ENCODE measurements around the gene SLC6A1. TPM values are rescaled to one million over a fixed set of nuclear protein-coding genes. Genes with fewer than 3 reads are reported as not detected.

The SLC6A1 gene
- total and polyA plus RNA-seq, 2 of the 8 experiments (the other 6 are each of a cell fraction or from before 2014, with no cell fraction given), result 0.30 to 0.63 TPM

DNA sequence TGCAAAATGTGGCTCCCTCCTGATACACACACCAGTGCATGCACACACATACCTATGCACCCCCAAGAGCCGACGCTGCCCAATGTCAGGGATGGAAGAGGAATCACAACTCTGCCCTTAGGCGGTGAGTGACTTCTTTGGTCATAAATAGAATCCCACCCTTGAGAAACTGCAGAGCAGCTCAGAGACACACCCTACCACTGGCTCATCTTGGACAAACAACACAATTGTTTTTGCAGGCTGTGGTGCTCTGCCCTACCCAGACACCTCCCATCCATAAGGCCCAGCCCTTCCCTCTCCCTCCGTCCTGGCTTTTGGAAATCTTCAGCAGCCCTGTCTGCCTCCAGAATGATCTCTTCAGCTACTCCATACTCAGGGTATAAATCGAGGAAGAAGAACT, 87.9 kb downstream of the SLC6A1 start:
- 91% methylated on average over 5 of the region's 5 CpGs; no CpG with 5 or more reads in 1 of the 2 experiments for whole genome bisulfite sequencing, 2 experiments (ENCODE audit: extremely low coverage in 1 of 2, insufficient coverage in 1 of 2, insufficient read length in 1 of 2, insufficient replicate concordance in 2 of 2, low coverage in 1 of 2, low lambda C conversion rate in 2 of 2, missing lambda C conversion rate in 1 of 2)
- ChIA-PET CTCF (ENCODE audit: partially characterized antibody) (interaction anchor here (3.7 kb wide), 1 partner anchor 20 kb away, joined by 12 read pairs; no protein-coding TSS in a partner anchor), POLR2A (ENCODE audit: partially characterized antibody) (no interaction called here)
- H3K4me1 ChIP-seq (replicated peaks in 1 of 4; ENCODE audit: control insufficient read depth in 3 of 4, insufficient read depth in 4 of 4, low read length in 3 of 4), result peaks cover 0 to 3% (median 0%) of the 10 kb centered on the region in 4 experiments; a peak in 1 of 7 replicates
- H3K79me1 ChIP-seq (ENCODE audit: low read depth, low read length), result no peaks in the 10 kb centered on the region
- H3K56ac ChIP-seq (replicated peaks; ENCODE audit: insufficient read length, low read depth, low read length), result no peak overlapping the region
- no peak overlapping the region for H3K23ac ChIP-seq (ENCODE audit: insufficient read length)
- TF ChIP-seq EZH2 (IDR thresholded peaks at IDR 0.05; ENCODE audit: low read depth, low read length, severe bottlenecking) (no peak), KDM5A (IDR thresholded peaks at IDR 0.05; ENCODE audit: low read length) (no peak), CHD1 (IDR thresholded peaks at IDR 0.05; ENCODE audit: low read depth, low read length) (no peak), HDAC2 (IDR thresholded peaks at IDR 0.05; ENCODE audit: borderline replicate concordance in 1 of 2, low read depth in 2 of 2, low read length in 2 of 2) (no peak), ZNF274 (IDR thresholded peaks at IDR 0.05; ENCODE audit: borderline replicate concordance, extremely low read depth, low read length) (no peak), SRF (IDR thresholded peaks at IDR 0.05; ENCODE audit: low read depth, low read length) (no peak), CHD2 (IDR thresholded peaks at IDR 0.05; ENCODE audit: low read length) (no peak), TEAD4 (IDR thresholded peaks at IDR 0.05; ENCODE audit: low read depth, low read length) (no peak), KDM4A (IDR thresholded peaks at IDR 0.05; ENCODE audit: low read depth, low read length, severe bottlenecking) (no peak), YY1 (IDR thresholded peaks at IDR 0.05; ENCODE audit: low read depth, low read length) (no peak)
- TF ChIP-seq, protein P1, sequence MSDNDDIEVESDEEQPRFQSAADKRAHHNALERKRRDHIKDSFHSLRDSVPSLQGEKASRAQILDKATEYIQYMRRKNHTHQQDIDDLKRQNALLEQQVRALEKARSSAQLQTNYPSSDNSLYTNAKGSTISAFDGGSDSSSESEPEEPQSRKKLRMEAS (IDR thresholded peaks at IDR 0.05), result no peak
- TF ChIP-seq, protein P2, sequence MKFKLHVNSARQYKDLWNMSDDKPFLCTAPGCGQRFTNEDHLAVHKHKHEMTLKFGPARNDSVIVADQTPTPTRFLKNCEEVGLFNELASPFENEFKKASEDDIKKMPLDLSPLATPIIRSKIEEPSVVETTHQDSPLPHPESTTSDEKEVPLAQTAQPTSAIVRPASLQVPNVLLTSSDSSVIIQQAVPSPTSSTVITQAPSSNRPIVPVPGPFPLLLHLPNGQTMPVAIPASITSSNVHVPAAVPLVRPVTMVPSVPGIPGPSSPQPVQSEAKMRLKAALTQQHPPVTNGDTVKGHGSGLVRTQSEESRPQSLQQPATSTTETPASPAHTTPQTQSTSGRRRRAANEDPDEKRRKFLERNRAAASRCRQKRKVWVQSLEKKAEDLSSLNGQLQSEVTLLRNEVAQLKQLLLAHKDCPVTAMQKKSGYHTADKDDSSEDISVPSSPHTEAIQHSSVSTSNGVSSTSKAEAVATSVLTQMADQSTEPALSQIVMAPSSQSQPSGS (IDR thresholded peaks at IDR 0.05; ENCODE audit: low read length), result no peak
- H2BK20ac ChIP-seq (ENCODE audit: low read length), result no peak overlapping the region
- FAIRE-seq (no peak), DNase-seq (ENCODE audit: low read depth in 1 of 2, low spot score in 2 of 2) (no peak)
- H3K14ac ChIP-seq (ENCODE audit: insufficient read length), result no peak overlapping the region
- no peaks in the 10 kb centered on the region for H3K9me3 ChIP-seq (ENCODE audit: insufficient read depth in 2 of 2, low read depth in 1 of 2, low read length in 1 of 2)
- H2BK120ac ChIP-seq (replicated peaks; ENCODE audit: low read depth, low read length), result no peak overlapping the region
- H3K23me2 ChIP-seq (ENCODE audit: low read depth, low read length), result no peaks in the 10 kb centered on the region
- no peak overlapping the region for H4K8ac ChIP-seq (ENCODE audit: extremely low read depth, insufficient read depth, low read length)
- no peak overlapping the region for H2AK5ac ChIP-seq (ENCODE audit: low read depth, low read length)
- H3K18ac ChIP-seq (ENCODE audit: extremely low read depth, low read length), result no peak overlapping the region
- no peaks in the 10 kb centered on the region for H4K20me1 ChIP-seq (replicated peaks in 1 of 2; ENCODE audit: control insufficient read depth in 1 of 2, insufficient read depth in 2 of 2, low read length in 2 of 2)
- no peak overlapping the region for H3K9ac ChIP-seq (replicated peaks in 1 of 4; ENCODE audit: extremely low read depth in 1 of 4, low read depth in 3 of 4, low read length in 3 of 4)
- no peak overlapping the region for H2BK5ac ChIP-seq (ENCODE audit: low read depth, low read length)
- no peak overlapping the region for H4K5ac ChIP-seq (ENCODE audit: insufficient read length, low read depth, low read length)
- H2BK12ac ChIP-seq (ENCODE audit: low read depth, low read length), result no peak overlapping the region
- no peak overlapping the region for H3K4me3 ChIP-seq (ENCODE audit: extremely low read depth in 1 of 4, insufficient read depth in 2 of 4, low read depth in 3 of 4, low read length in 4 of 4)
- no peak overlapping the region for H3K4me2 ChIP-seq (ENCODE audit: insufficient read depth in 1 of 2, low read depth in 2 of 2, low read length in 2 of 2)
- H3K4ac ChIP-seq (replicated peaks; ENCODE audit: insufficient read length, low read depth, low read length), result no peak overlapping the region
- no peak overlapping the region for H2BK15ac ChIP-seq (ENCODE audit: low read length)
- H2AFZ ChIP-seq (ENCODE audit: low read length), result no peak overlapping the region
- no peak overlapping the region for H3K27ac ChIP-seq (ENCODE audit: low read depth, low read length)
- no peak overlapping the region for H4K91ac ChIP-seq (replicated peaks; ENCODE audit: insufficient read length, low read length)
- H3K27me3 ChIP-seq (replicated peaks in 1 of 4; ENCODE audit: control insufficient read depth in 3 of 4, extremely low read depth in 1 of 4, insufficient read depth in 3 of 4, low read length in 3 of 4), result no peaks in the 10 kb centered on the region
- no peaks in the 10 kb centered on the region for H3K36me3 ChIP-seq (ENCODE audit: control insufficient read depth in 2 of 4, insufficient read depth in 4 of 4, low read length in 3 of 4)
- no peaks in the 10 kb centered on the region for H3K79me2 ChIP-seq (ENCODE audit: control insufficient read depth in 1 of 2, insufficient read depth in 2 of 2, low read length in 2 of 2)

Measured in H1 (cell line).